ENCODE results near the gene CDH4.

DNA sequence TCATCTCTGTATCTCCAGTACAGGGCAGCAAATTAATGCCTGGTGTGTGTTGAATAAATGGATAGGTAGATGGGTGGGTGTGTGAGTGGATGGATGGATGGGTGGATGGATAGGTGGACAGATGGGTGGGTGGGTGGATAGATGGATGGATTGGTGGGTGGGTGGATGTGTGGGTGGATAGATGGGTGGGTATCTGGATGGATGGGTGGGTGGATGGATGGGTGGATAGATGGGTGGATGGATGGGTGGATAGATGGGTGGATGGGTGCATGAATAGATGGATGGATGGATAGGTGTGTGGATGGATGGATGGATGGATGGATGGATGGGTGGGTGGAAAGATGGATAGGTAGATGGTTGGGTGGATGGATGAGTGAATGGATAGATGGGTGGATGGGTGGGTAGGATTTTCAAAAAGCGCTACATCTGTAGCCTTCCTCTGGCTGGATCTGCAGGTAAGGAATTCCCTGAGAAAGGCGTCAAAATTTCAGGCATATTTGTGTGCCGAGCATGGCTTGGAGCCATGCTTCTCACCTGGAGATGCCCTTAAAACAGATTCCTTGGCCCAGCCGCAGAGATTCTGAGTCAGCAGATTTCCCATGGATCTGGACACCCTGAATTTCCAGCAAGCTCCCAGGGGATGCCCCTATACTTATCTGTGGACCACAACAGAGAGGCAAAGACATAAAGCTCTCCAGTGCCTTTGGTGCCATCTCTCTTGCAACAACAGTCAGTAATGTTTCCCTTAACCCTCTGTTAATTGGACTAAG, 177.6 kb downstream of the CDH4 start:
- TF ChIP-seq, protein P1, sequence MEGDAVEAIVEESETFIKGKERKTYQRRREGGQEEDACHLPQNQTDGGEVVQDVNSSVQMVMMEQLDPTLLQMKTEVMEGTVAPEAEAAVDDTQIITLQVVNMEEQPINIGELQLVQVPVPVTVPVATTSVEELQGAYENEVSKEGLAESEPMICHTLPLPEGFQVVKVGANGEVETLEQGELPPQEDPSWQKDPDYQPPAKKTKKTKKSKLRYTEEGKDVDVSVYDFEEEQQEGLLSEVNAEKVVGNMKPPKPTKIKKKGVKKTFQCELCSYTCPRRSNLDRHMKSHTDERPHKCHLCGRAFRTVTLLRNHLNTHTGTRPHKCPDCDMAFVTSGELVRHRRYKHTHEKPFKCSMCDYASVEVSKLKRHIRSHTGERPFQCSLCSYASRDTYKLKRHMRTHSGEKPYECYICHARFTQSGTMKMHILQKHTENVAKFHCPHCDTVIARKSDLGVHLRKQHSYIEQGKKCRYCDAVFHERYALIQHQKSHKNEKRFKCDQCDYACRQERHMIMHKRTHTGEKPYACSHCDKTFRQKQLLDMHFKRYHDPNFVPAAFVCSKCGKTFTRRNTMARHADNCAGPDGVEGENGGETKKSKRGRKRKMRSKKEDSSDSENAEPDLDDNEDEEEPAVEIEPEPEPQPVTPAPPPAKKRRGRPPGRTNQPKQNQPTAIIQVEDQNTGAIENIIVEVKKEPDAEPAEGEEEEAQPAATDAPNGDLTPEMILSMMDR (IDR thresholded peaks at IDR 0.05; ENCODE audit: insufficient read depth, low read length) = no peak
- TF ChIP-seq POLR2AphosphoS5 (IDR thresholded peaks at IDR 0.05; ENCODE audit: low read depth) = no peak
- TF ChIP-seq REST (IDR thresholded peaks at IDR 0.05; ENCODE audit: insufficient replicate concordance, low read depth) = no peak
- no peak for TF ChIP-seq SPI1 (IDR thresholded peaks at IDR 0.05; ENCODE audit: borderline replicate concordance, low read depth)
